ENCODE data around the gene IMMP2L. TPM values are rescaled to one million over a fixed set of nuclear protein-coding genes. Genes with fewer than 3 reads are reported as not detected.

The IMMP2L gene
- total and polyA plus RNA-seq, 2 of the 4 experiments (the other 2 are of a cell fraction), result 5.8 to 9.3 TPM

GRCh38 chr7:110850224-110850623 lies 712.1 kb downstream of the IMMP2L start:
- Histone ChIP-seq H3K9ac (ENCODE audit: low read depth, low read length) (no peak overlapping the region), H2AK5ac (ENCODE audit: low read depth, low read length) (no peak overlapping the region), H3K27ac (ENCODE audit: insufficient read depth, low read length) (no peak overlapping the region), H4K5ac (ENCODE audit: low read depth, low read length) (no peak overlapping the region), H3K27me3 (ENCODE audit: control insufficient read depth, insufficient read depth, low read length) (no peaks in the 10 kb centered on the region), H3K4me1 (ENCODE audit: control insufficient read depth, insufficient read depth, low read length) (no peaks in the 10 kb centered on the region), H2AK9ac (replicated peaks; ENCODE audit: low read depth, low read length, poor library complexity) (no peak overlapping the region), H3K4ac (ENCODE audit: low read depth, low read length) (no peak overlapping the region), H2BK15ac (ENCODE audit: low read depth, low read length) (no peak overlapping the region), H2BK5ac (ENCODE audit: low read depth, low read length, poor library complexity, severe bottlenecking) (no peak overlapping the region), H4K91ac (ENCODE audit: insufficient read depth, low read depth, low read length) (no peak overlapping the region), H3K9me3 (ENCODE audit: control insufficient read depth, insufficient read depth, low read length) (no peaks in the 10 kb centered on the region), H3K14ac (replicated peaks; ENCODE audit: low read depth, low read length) (no peak overlapping the region), H4K20me1 (ENCODE audit: insufficient read depth, low read length) (no peaks in the 10 kb centered on the region), H3K4me3 (ENCODE audit: insufficient read depth, low read depth, low read length) (no peak overlapping the region), H3K56ac (ENCODE audit: extremely low read depth, insufficient read depth, low read length) (no peak overlapping the region), H3K23ac (ENCODE audit: low read depth, low read length) (no peak overlapping the region), H3K36me3 (ENCODE audit: control insufficient read depth, insufficient read depth, low read length) (no peaks in the 10 kb centered on the region), H3K79me1 (ENCODE audit: low read depth in 1 of 2, low read length in 2 of 2) (no peaks in the 10 kb centered on the region), H2BK120ac (ENCODE audit: low read depth, low read length) (no peak overlapping the region), H4K8ac (ENCODE audit: low read depth in 2 of 2, low read length in 2 of 2) (no peak overlapping the region), H3K4me2 (ENCODE audit: low read depth, low read length) (no peak overlapping the region), H3K9me1 (ENCODE audit: insufficient read depth, low read length) (no peaks in the 10 kb centered on the region), H3K18ac (ENCODE audit: low read depth, low read length) (no peak overlapping the region), H2AFZ (replicated peaks; ENCODE audit: low read length, poor library complexity) (no peak overlapping the region), H2BK20ac (ENCODE audit: low read depth, low read length) (no peak overlapping the region)
- dilution Hi-C loops (cut with HindIII; ENCODE audit: low sequenced_read_pairs, unreplicated experiment), result no loop called here
- no peak for DNase-seq
- TF ChIP-seq CEBPB (IDR thresholded peaks at IDR 0.05; ENCODE audit: low read depth, low read length), result no peak
- TF ChIP-seq SMC3 (IDR thresholded peaks at IDR 0.05; ENCODE audit: low read depth, low read length), result no peak
- TF ChIP-seq CHD1 (IDR thresholded peaks at IDR 0.05; ENCODE audit: low read depth, low read length), result no peak
- TF ChIP-seq, protein P1, sequence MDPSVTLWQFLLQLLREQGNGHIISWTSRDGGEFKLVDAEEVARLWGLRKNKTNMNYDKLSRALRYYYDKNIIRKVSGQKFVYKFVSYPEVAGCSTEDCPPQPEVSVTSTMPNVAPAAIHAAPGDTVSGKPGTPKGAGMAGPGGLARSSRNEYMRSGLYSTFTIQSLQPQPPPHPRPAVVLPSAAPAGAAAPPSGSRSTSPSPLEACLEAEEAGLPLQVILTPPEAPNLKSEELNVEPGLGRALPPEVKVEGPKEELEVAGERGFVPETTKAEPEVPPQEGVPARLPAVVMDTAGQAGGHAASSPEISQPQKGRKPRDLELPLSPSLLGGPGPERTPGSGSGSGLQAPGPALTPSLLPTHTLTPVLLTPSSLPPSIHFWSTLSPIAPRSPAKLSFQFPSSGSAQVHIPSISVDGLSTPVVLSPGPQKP (IDR thresholded peaks at IDR 0.05; ENCODE audit: borderline replicate concordance, low read depth, low read length), result no peak
- TF ChIP-seq POLR2A (IDR thresholded peaks at IDR 0.05; ENCODE audit: low read depth, low read length), result no peak
- TF ChIP-seq BHLHE40 (IDR thresholded peaks at IDR 0.05; ENCODE audit: low read depth, low read length), result no peak
- TF ChIP-seq, protein P2, sequence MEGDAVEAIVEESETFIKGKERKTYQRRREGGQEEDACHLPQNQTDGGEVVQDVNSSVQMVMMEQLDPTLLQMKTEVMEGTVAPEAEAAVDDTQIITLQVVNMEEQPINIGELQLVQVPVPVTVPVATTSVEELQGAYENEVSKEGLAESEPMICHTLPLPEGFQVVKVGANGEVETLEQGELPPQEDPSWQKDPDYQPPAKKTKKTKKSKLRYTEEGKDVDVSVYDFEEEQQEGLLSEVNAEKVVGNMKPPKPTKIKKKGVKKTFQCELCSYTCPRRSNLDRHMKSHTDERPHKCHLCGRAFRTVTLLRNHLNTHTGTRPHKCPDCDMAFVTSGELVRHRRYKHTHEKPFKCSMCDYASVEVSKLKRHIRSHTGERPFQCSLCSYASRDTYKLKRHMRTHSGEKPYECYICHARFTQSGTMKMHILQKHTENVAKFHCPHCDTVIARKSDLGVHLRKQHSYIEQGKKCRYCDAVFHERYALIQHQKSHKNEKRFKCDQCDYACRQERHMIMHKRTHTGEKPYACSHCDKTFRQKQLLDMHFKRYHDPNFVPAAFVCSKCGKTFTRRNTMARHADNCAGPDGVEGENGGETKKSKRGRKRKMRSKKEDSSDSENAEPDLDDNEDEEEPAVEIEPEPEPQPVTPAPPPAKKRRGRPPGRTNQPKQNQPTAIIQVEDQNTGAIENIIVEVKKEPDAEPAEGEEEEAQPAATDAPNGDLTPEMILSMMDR (conservative IDR thresholded peaks at IDR 0.05; ENCODE audit: low read depth, low read length), result no peak
- TF ChIP-seq MAFK (IDR thresholded peaks at IDR 0.05; ENCODE audit: low read depth, low read length), result no peak
- no peak for TF ChIP-seq MAZ (IDR thresholded peaks at IDR 0.05; ENCODE audit: borderline replicate concordance, low read depth, low read length)
- intact Hi-C loops (cut with micrococcal nuclease), result no loop called here
- BruUV-seq (replicated peaks), result no TSS peak
- ChIA-PET CTCF (interaction anchor here (0.7 kb wide), 1 partner anchor 459 kb away, joined by 3 read pairs; no protein-coding TSS in a partner anchor), POLR2A (ENCODE audit: unreplicated experiment) (no interaction called here)
- no CpG with 5 or more reads among the region's 3 CpGs for WGBS, 2 experiments (ENCODE audit: extremely low coverage in 2 of 2, insufficient read length in 1 of 2)
- no peak for ATAC-seq (ENCODE audit: low read depth)
- in situ Hi-C loops (cut with MboI; ENCODE audit: low sequenced_read_pairs), result no loop called here
